Fibroblast of lung (primary cell): Measurements from ENCODE around the gene HSD17B3.

ENCODE experiments used
- EZH2 ChIP-seq: IDR thresholded peaks from 2 replicates; pipeline ENCODE4 v1.5.1; 2012; ENCODE audit warnings: low read length, control low read depth, mild to moderate bottlenecking; ENCODE audit errors: missing control alignments
- TF ChIP-seq, protein P1 (sequence below), 2 donors: IDR thresholded peaks in 1 of 2; conservative IDR thresholded peaks in 1 of 2; 1 replicate in 1 of 2; 2 replicates in 1 of 2; pipeline ENCODE4 v1.5.1; 2011 to 2012; ENCODE audit warnings: low read length in 2 of 2, control low read depth in 1 of 2, inconsistent platforms in 1 of 2, low read depth in 1 of 2, mild to moderate bottlenecking in 1 of 2

- TF ChIP-seq, protein P1, sequence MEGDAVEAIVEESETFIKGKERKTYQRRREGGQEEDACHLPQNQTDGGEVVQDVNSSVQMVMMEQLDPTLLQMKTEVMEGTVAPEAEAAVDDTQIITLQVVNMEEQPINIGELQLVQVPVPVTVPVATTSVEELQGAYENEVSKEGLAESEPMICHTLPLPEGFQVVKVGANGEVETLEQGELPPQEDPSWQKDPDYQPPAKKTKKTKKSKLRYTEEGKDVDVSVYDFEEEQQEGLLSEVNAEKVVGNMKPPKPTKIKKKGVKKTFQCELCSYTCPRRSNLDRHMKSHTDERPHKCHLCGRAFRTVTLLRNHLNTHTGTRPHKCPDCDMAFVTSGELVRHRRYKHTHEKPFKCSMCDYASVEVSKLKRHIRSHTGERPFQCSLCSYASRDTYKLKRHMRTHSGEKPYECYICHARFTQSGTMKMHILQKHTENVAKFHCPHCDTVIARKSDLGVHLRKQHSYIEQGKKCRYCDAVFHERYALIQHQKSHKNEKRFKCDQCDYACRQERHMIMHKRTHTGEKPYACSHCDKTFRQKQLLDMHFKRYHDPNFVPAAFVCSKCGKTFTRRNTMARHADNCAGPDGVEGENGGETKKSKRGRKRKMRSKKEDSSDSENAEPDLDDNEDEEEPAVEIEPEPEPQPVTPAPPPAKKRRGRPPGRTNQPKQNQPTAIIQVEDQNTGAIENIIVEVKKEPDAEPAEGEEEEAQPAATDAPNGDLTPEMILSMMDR (conservative IDR thresholded peaks at IDR 0.05 in 1 of 2, IDR thresholded peaks at IDR 0.05 in 1 of 2; ENCODE audit: low read depth in 1 of 2, low read length in 2 of 2), result no peak
- TF ChIP-seq EZH2, result no peak
These were observed 112.0 kb downstream of the HSD17B3 start for GRCh38 chr9:96189995-96190394.
